NCI-H1694 (cell line): ENCODE measurements around the gene MS4A14.
"Not testable (repeated sequence)": the region's sequence is repeated elsewhere in the genome, so short reads cannot be mapped to it uniquely, and the experiment has no call there.

Source experiments
- DNase-seq: peaks from one replicate; lab custom pipeline; 2025; lab: John Stamatoyannopoulos, UW

Gene MS4A14, protein sequence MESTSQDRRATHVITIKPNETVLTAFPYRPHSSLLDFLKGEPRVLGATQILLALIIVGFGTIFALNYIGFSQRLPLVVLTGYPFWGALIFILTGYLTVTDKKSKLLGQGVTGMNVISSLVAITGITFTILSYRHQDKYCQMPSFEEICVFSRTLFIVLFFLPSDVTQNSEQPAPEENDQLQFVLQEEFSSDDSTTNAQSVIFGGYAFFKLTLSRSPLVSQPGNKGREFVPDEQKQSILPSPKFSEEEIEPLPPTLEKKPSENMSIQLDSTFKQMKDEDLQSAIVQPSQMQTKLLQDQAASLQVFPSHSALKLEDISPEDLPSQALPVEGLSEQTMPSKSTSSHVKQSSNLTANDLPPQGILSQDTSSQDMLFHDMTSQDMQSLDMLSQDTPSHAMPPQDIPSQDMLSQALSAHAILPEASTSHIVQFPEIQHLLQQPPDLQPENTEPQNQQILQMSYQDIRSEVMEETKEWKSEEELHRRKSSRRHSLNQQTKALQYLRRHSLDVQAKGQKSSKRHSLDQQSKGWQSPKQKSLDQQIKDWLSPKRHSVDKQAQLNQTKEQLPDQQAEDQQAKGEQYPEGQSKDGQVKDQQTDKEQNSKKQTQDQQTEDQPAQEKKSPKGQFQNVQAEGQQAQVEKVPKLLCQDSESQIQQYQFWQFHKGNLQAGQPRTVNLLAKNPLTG

DNA sequence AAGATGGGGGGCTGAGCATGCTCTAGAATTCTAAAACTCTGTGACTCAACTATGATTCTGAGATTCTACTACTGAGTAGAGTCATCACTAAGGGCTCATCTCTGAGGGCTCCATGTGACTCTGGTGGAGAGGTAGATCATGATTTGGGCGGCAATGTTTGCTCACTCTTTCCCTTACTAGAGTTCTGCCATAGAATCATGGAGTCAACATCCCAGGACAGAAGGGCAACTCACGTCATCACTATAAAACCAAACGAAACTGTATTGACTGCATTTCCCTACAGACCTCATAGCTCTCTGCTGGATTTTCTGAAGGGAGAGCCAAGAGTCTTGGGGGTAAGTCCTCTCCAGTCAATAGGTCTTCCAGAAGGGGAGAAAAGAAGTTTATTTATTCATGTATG, at the start of gene MS4A14:
Gene MS4A14 (plus strand): TSS at position 78 of the 400 bp plus-strand sequence. CDS start 120 bp downstream, at position 198.
- DNase-seq: no peak

DNA sequence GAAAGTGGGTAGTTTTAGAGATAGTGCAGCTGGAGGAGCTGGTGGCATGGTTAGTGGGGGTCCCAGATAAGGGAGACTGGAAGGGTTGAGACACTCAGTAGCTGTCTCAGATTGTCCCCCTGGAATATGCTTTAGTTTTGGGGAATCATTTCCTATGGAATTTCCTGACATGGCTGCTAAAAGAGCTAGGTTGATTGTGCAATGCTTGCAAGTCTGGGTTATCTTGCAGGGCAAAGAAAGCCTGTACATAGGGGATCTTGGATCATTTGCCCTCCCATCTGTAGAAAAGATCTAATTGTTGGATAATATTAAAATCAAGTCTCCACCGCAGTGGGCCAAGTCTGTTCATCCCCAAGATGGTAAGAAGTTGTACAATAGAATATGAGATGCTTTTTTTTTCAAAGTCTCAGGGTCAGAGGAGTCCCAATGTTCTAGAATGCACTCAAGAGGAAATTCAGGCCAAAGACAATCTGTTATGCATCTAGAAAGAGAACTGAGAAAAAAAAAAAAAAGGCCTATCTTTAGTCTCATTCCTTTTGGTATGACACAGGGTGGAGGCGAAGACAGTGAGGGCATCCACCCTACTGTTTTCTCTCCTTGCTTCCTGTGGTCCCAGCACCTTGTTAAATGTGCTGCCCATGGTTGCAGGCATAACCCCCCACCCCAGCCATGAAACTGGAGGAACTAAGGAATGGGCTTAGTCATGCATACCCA, 49.0 kb upstream of the MS4A14 start:
- no peak for DNase-seq

DNA sequence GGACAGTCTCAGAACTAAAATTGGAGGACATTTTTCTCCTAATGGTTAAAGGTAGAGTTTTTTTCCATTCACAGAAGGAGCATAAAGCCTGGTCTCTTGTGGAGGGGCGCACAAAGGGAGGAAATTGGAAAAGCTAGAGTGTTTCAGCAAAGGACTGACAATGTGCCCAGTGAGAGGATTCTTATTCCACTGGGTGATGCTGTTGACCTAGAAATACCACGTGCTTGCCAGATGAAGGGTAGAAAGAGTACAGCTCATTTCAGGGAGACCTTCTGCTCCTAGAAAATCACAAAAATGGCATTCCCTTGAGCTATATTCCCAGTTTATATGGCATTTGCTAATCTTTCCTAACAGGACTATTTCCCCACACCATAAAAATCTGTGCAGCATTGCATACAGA, 48.1 kb upstream of the MS4A14 start:
- no peak for DNase-seq

DNA sequence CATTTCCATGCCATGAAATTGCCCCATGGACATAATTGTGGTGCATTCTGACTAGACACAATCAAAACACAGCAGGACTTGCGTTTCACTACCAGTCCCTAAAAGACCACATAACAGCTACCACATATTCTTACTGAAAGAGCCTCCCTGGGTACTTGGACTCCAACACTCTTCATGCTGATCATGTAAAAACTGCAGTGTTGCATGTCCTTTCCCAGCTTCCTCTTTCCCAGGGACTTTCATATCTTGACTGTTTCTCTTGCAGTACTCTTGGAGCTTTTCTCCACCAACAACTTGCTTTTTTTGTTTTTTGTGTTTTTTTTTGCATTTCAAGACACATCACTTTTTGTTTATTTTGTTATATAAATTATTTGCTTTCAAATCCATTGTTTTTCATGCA, 46.3 kb upstream of the MS4A14 start:
- no peak for DNase-seq

DNA sequence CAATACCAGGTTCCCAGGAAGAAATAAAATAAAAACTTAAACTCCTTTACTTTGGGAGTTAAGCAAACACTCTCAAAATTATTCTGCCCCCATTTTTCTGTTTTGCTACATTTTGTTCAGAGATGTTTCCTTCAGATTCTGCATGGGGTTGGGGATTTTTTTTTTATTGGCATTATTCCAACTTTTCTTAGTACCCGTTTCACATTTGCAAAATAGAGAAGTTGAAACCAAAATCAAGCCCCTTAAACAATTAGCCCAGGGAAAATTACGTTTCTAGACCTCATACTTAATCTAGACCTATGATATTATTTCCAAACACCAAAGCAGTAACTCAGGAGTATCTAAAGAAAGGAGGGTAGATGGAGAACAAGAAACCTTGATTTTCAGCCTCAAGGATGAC, 38.5 kb upstream of the MS4A14 start:
- no peak for DNase-seq

DNA sequence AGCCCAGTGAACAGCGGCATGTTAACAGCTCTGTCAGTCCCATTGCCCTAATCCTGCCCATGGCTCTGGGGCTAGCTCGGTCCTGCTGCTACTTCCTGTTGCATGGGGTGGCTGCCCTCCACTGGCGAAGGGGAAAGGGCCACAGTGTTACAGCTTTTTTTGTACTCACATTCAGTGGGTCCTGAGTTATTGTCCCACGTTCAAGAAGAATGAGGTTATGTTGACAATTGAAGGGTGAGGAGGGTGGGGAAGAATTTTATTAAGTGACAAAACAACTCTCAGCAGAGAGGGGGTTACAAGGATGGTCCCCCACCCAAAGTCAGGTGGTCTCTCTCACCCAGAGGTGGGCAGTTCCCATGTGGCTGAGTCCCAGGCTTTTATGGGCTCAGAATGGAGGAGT, 35.6 kb upstream of the MS4A14 start:
- no peak for DNase-seq

DNA sequence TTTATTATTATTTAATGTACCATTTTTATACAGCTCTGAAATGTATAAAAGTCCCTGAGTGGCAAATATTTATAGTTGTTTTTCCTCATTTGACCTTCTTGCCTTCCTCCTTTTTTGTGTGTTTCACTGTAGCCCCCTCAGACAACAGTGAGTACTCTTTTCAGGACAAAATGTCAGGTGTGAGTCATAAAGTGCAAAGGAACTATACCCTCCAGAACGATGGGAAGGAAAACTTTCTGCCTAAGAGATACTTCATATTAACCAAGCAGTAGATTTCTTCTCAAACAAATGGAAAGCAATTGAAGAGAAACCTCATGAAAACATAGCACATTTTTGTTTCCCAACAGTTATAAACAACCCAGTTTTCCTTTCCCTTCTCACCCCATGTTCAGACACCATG, 34.0 kb upstream of the MS4A14 start:
- DNase-seq: no peak

DNA sequence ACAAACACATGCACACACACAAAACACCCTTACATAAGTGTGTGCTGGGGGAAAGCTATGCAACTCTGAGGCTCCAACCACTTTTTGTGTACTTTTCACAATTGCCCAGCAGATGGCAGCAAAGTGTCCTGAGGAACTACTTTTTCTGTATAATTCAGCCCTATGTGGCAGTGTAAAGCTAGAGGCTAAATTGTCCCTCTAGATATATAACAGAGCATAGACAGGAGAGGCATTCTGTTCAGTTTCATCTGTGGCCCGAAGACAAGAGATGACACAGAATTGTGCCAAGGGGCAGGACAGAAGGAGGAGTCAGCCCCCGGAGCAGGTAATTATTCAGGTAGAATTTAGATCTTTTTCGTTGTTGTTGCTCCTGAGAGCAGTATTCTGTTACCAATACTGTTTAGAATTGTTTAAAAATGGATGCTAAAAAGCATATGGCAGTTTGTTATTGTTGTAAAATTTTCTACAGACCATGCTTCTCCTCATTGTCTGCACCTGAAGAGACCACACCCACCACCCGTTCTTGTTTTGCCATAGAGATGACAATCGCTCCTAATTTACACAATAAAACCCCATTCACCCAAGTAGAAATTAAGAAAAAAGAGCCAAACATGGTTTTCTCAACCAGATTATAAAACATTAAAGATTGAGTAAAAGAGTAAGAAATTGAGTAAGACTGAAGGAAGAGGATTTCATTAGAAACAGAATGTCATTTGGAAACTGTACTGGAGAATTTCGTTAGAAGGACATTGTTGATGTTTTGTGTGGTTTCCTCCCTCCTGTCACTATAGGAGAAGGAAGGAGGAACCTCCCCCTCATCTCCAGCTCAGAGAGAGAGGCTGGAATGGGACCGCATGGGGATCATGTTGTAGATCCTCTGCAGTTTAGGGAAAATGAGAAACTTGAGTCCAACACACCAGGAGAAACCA, 32.5 kb upstream of the MS4A14 start:
- peak; percentile 22 for DNase-seq

DNA sequence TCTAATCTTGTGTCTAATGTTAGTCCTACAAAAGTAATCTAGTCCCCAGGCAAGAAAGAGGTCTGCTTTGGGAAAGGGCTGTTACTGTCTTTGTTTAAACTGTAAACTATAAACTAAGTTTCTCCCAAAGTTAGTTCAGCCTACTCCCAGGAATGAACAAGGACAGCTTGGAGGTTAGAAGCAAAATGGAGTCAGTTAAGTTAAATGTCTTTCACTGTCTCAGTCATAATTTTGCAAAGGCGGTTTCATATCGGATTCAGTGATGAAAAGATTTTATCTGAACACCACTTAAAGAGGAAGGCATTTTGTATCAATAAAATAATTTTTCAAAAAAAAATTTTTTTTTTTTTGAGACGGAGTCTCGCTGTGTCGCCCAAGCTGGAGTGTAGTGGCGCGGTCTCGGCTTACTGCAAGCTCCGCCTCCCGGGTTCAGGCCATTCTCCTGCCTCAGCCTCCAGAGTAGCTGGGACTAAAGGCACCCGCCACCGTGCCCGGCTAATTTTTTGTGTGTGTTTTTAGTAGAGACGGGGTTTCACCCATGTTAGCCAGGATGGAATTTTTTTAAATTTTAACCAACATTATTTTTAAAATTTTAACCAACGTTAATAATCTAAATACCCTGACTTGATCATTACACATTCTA, 29.9 kb upstream of the MS4A14 start:
- DNase-seq: not testable (repeated sequence)

DNA sequence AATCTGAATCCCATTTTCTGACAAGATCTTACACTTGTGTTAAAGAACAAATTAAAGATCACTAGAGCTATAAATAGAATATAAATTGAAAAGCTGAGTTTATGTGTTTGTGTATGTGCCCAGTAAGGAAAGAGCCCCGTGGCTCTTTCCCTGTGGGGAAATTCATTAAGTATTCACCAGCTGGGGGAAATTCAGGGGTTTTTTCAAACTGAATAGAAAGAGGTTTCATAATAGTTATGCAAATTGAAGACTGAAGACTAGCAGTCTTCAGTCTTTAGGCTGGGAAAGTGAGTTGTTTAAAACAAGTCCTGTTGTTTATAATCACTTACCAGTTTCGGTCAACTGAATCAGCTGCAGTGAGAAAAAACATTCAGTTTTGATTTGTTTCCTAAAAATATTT, 29.2 kb upstream of the MS4A14 start:
- DNase-seq: no peak

DNA sequence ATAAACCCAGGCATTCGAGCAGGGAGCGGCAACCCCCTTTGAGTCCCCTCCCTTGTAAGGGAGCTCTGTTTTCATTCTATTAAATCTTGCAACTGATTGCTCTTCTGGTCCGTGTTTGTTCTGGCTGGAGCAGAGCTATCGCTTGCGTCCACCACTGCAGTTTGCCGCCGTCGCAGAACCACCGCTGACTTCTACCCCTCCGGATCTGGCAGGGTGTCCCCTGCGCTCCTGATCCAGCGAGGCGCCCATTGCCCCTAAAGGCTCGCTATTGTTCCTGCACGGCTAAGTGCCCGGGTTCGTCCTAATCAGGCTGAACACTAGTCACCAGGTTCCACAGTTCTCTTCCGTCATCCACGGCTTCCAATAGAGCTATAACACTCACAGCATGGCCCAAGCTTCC, 28.4 kb upstream of the MS4A14 start:
- no peak for DNase-seq

DNA sequence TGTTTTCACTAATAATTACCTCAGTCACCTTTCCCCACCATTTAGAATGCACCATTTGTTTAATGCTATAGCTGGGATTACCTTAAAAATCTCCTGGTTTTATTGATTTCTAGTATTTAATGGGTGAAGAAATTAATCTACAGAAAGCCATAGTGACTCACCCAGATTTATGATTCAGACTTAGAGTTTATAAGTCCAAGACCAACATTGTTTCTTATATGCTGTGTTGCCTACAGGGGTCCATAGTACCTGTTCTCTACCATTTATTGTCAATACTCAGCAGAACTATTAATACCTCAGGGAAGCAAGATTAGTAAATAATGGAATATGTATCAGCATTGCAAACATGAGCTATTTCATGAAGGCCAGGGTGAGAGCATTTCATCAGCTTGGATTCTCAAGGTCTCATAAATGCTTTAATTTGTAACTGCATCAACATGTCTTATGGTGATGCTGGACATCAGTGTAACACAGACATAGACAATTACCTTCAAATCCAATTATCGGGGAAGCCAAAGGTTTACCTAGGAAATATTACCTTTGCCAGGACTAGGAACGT, 25.9 kb upstream of the MS4A14 start:
- no peak for DNase-seq

DNA sequence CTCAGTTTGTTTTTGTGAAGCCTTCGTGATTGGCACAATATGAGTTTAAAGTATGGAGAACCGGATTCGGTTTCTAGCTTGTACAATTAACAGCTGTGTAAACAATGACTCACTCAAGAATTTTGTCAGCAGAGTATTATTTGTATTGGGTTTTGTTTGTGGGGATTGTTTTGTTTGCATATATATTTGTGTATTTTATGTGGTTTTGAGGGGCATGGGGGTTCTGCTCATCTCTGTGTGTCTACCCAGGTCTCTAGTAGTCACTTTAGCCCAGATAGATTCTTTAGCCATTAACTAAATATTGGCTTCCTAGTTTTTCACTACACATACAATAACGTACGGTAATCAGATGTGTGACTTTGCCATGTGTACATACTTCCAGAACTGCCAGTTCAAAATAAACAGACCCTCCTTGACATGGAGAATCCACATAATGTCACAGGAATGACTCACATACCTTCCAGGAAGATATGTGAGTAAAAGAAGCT, 25.4 kb upstream of the MS4A14 start:
- no peak for DNase-seq

DNA sequence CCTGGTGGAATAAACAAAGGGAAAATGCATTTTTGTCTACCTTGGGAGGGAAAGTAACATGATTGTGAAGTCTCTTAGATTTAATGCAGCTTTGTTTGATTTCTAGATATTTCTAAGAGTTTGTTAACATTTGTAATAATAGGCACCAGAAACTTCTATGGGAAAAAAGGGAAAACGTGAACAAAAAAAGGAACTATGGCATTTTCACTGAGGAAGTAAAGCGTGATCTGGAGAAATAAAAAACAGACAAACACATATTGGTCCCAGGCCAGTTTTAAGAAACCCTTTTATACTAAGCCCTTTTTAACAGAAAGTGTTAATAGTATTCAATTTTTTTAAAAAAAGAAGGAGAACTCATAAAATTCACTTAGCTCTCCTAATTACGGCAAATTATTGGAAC, 24.9 kb upstream of the MS4A14 start:
- DNase-seq: no peak

DNA sequence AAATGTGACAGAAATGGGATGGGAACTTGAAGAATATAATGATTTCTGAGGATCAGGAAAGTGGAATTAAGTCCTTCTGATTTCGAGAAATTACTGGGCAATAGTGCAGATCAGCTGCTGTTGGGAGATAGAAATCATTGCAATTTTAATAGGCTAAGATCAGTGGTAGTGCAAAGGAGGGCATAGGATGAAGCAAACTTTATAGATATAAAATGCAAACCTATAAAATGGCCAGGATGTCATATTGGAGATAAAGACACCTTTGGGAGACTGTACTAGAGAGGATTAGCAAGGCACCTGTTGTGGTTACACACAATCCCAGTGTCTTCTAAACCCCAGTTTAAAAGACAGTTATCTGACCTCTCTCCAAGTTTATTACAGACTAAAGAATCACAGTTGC, 24.4 kb upstream of the MS4A14 start:
- no peak for DNase-seq

DNA sequence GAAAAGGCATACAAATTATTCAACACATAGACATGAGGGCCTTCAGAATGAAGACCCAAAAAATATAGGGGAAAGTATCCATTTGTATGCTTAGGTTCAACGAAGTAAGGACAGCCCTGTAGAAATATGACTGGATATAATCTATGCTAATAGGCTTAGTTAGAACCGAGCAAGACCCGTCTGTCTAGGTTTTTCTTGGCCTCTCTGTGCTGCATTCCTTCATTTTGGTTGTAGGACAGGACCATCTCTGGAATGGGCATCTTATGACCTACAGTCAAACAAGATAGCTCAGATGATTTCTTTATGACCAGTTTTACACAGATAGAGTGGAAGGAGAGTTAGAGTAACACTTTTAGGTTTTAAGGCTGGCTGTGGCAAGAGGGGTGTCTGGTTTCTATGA, 23.5 kb upstream of the MS4A14 start:
- no peak for DNase-seq

DNA sequence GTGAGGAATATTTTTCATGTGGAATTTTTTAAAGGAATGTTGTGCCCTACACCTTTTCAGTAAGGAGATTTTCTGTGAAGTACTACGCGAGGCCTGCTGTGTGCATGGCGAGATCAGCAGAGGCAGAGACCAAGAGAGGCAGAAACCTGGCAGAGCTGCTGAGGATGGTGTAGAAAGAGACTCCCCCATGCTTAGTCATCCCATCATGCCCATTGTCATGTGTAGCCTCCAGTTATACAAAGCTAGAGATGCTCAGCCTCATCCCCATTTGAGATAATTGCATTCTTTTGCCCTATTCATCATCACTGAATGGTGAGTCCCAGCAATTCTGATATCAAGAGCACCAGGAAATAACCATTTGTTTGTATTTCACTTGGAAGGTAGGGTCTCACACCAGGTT, 20.9 kb upstream of the MS4A14 start:
- DNase-seq: no peak

DNA sequence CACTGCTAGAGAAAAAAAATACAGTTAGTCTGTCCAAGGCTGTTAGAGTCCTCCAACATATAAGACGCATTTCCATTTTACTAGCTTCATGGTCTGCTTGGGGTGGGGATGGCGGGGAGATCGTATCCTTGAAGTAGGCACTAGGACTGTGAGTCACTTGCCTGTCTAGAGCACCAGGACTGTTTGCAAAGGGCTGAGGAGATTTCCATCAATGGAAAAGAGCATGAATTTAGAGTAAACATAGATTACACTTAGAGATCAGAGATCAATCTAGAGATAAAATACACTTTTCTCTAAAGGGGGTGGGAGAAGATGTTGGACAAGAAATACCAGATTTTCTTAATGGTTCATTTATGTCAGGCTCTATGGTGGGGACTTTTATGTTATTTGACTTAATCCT, 19.7 kb upstream of the MS4A14 start:
- DNase-seq: no peak

DNA sequence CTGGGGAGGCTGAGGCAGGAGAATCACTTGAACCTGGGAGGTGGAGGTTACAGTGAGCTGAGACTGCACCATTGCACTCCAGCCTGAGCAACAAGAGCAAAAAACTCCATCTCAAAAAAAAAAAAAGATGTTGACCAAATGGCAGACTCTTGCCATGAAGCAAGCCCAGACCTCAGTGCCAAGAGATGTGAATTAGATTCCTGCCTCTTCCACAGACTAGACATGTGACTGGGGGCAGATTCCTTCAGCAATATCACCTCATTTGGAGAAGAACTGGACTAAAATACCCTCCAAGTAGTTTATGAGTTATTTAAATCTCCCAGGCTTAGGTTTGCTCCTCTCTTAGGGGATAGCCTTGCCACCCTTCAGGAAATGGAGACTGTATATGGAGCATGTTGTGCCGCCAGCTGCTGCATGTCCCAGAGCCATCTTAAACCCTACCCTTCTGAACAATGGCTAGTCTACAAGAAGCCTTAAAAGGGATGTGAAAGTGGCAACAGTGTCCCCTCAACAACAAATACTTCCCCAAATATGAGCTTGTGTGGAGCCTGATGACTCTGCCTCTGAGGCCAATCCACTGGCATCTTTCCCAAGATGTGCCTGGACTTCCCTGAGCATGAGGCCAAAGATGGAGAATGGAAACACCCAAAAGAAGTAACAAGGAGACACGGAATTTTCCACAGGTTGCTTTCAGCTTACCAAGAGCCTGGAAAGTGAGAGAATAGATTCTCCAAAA, 18.7 kb upstream of the MS4A14 start:
- no peak for DNase-seq

DNA sequence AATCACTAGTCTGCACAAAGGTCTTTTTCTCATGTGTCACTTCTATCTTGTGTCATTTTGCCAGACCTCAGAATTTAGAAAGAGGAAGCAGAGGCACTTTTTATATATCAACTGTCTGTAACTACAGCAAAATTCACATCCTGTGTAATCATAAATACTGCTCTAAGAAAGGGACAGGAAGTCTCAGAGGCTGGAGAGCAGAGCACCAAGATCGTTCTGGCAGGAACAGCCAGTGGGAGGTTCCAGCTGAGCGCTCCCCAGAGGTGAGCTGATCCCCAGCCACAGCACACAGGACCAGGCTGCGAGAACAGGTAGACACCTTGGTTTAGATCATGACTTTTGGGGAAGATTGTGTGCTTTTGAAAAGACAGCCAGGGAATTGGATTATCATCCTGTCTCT, 17.9 kb upstream of the MS4A14 start, which contains the start of gene MS4A7:
Gene MS4A7 (plus strand): TSS at position 179 of the 400 bp plus-strand sequence. CDS start 4,610 bp downstream, outside the sequence.
- no peak for DNase-seq
